ENCODE data around the gene RCAN2. TPM values are rescaled to one million over a fixed set of nuclear protein-coding genes. Genes with fewer than 3 reads are reported as not detected.

RCAN2 gene
- total and polyA plus RNA-seq, 9 of the 15 experiments (the other 6 are each of a cell fraction or from before 2014, with no cell fraction given): 0.04 TPM; not detected in 8

DNA sequence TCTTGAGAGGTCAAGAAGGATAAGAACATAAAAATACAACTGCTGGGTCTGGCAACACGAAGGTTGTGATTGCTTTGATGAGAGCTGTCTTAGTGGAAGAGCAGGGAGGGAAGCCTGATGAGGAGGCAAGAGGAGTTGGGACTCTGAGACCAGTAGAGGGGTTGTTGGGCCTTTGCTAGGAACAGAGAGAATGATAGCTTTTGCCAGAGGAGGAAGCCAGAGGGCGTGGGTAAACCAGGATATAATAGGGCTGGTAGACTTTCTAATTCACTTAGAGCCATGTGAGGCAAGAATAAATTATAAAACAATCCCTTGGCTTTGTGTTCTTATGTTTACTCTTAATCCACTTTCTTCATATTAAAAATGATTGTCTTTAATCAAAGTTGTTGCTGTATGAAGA, 78.6 kb downstream of the RCAN2 start:
- Histone ChIP-seq H3K36me3 (ENCODE audit: control insufficient read depth, insufficient read depth, low read length) (no peaks in the 10 kb centered on the region), H3K79me2 (ENCODE audit: control insufficient read depth, insufficient read depth, low read length) (no peaks in the 10 kb centered on the region), H3K4me3 (no peak overlapping the region), H2AFZ (ENCODE audit: low read depth, low read length) (no peak overlapping the region), H3K4me2 (ENCODE audit: insufficient read depth, low read length) (no peak overlapping the region), H3K9ac (ENCODE audit: insufficient read depth in 1 of 2, low read depth in 2 of 2, low read length in 2 of 2) (no peak overlapping the region), H3K4me1 (replicated peaks in 1 of 2; ENCODE audit: control insufficient read depth in 2 of 2, insufficient read depth in 2 of 2, low read length in 2 of 2) (no peaks in the 10 kb centered on the region), H3K9me1 (ENCODE audit: control insufficient read depth, insufficient read depth, low read length) (no peaks in the 10 kb centered on the region), H3K27ac (ENCODE audit: extremely low read depth, low read depth, low read length) (no peak overlapping the region), H3K9me3 (replicated peaks; ENCODE audit: control insufficient read depth, insufficient read depth, low read depth, low read length) (no peaks in the 10 kb centered on the region), H4K20me1 (replicated peaks; ENCODE audit: control insufficient read depth, insufficient read depth, low read length) (no peaks in the 10 kb centered on the region), H3K27me3 (ENCODE audit: control insufficient read depth in 2 of 2, insufficient read depth in 2 of 2, low read length in 2 of 2) (no peaks in the 10 kb centered on the region)
- no peak for ATAC-seq
- WGBS (ENCODE audit: insufficient coverage, low coverage, missing lambda C conversion rate): 0% methylated on average over 2 of the region's 2 CpGs
- no peak for DNase-seq (ENCODE audit: extremely low read depth in 1 of 4, low spot score in 3 of 4)
- POLR2A ChIA-PET: no interaction called here
- intact Hi-C loops (cut with micrococcal nuclease) (no loop called here), in situ Hi-C loops (cut with MboI) (no loop called here)
- CTCF ChIA-PET (ENCODE audit: low intra/inter-chr PET ratio): no interaction called here
- BruUV-seq (replicated peaks): no TSS peak
- FAIRE-seq: peak; percentile 15
- TF ChIP-seq, protein P1, sequence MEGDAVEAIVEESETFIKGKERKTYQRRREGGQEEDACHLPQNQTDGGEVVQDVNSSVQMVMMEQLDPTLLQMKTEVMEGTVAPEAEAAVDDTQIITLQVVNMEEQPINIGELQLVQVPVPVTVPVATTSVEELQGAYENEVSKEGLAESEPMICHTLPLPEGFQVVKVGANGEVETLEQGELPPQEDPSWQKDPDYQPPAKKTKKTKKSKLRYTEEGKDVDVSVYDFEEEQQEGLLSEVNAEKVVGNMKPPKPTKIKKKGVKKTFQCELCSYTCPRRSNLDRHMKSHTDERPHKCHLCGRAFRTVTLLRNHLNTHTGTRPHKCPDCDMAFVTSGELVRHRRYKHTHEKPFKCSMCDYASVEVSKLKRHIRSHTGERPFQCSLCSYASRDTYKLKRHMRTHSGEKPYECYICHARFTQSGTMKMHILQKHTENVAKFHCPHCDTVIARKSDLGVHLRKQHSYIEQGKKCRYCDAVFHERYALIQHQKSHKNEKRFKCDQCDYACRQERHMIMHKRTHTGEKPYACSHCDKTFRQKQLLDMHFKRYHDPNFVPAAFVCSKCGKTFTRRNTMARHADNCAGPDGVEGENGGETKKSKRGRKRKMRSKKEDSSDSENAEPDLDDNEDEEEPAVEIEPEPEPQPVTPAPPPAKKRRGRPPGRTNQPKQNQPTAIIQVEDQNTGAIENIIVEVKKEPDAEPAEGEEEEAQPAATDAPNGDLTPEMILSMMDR (IDR thresholded peaks at IDR 0.05 in 2 of 3, conservative IDR thresholded peaks at IDR 0.05 in 1 of 3; ENCODE audit: insufficient read depth in 2 of 3, low read depth in 1 of 3, low read length in 3 of 3): peak in 1 of 3 experiments; percentile 19; a peak in 1 of 6 replicates
- TF ChIP-seq ZEB2 (IDR thresholded peaks at IDR 0.05): no peak
- TF ChIP-seq NR2C1 (IDR thresholded peaks at IDR 0.05): no peak
- TF ChIP-seq NR2C1 (tag; IDR thresholded peaks at IDR 0.05): no peak
- TF ChIP-seq CBX3 (IDR thresholded peaks at IDR 0.05; ENCODE audit: borderline replicate concordance in 1 of 2, low read length in 2 of 2): no peak
- no peak for TF ChIP-seq BCOR (IDR thresholded peaks at IDR 0.05)
- TF ChIP-seq ZSCAN29 (IDR thresholded peaks at IDR 0.05): no peak
- TF ChIP-seq RAD21 (CRISPR knock-in tag; conservative IDR thresholded peaks at IDR 0.05 in 1 of 2, IDR thresholded peaks at IDR 0.05 in 1 of 2): peak in 1 of 2 experiments; percentile 37; a peak in 1 of 4 replicates
- TF ChIP-seq, protein P2, sequence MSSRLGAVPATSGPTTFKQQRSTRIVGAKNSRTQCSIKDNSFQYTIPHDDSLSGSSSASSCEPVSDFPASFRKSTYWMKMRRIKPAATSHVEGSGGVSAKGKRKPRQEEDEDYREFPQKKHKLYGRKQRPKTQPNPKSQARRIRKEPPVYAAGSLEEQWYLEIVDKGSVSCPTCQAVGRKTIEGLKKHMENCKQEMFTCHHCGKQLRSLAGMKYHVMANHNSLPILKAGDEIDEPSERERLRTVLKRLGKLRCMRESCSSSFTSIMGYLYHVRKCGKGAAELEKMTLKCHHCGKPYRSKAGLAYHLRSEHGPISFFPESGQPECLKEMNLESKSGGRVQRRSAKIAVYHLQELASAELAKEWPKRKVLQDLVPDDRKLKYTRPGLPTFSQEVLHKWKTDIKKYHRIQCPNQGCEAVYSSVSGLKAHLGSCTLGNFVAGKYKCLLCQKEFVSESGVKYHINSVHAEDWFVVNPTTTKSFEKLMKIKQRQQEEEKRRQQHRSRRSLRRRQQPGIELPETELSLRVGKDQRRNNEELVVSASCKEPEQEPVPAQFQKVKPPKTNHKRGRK (tag; IDR thresholded peaks at IDR 0.05): no peak
- no peak for TF ChIP-seq MYBL2 (IDR thresholded peaks at IDR 0.05; ENCODE audit: low read depth)
- TF ChIP-seq MYBL2 (CRISPR knock-in tag; IDR thresholded peaks at IDR 0.05; ENCODE audit: borderline replicate concordance): no peak
- TF ChIP-seq SAFB2 (IDR thresholded peaks at IDR 0.05; ENCODE audit: borderline replicate concordance, low read depth, low read length, severe bottlenecking): no peak
- TF ChIP-seq MYNN (IDR thresholded peaks at IDR 0.05): no peak
- TF ChIP-seq MYNN (CRISPR knock-in tag; IDR thresholded peaks at IDR 0.05): no peak
- TF ChIP-seq, protein P3, sequence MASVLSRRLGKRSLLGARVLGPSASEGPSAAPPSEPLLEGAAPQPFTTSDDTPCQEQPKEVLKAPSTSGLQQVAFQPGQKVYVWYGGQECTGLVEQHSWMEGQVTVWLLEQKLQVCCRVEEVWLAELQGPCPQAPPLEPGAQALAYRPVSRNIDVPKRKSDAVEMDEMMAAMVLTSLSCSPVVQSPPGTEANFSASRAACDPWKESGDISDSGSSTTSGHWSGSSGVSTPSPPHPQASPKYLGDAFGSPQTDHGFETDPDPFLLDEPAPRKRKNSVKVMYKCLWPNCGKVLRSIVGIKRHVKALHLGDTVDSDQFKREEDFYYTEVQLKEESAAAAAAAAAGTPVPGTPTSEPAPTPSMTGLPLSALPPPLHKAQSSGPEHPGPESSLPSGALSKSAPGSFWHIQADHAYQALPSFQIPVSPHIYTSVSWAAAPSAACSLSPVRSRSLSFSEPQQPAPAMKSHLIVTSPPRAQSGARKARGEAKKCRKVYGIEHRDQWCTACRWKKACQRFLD (CRISPR knock-in tag; IDR thresholded peaks at IDR 0.05): no peak
- no peak for TF ChIP-seq HNRNPLL (IDR thresholded peaks at IDR 0.05; ENCODE audit: low read depth, low read length, poor library complexity, severe bottlenecking)

All from K562 (cell line).